Sigmoid colon (tissue), 4 donors: Measurements from ENCODE around the gene RGSL1.

ENCODE experiments used
- CTCF ChIP-seq, 4 experiments: fragments of 450-650 bp in 3 of 4; fragments of 200-600 bp in 1 of 4; IDR thresholded peaks; one replicate each; pipeline ENCODE4 v1.5.1; 2016 to 2019; ENCODE audit warnings: antibody characterized with exemption in 4 of 4, mild to moderate bottlenecking in 3 of 4, moderate library complexity in 2 of 4
- EP300 ChIP-seq, 4 donors: sonication (generic); formaldehyde crosslinking; IDR thresholded peaks; one replicate each; pipeline ENCODE4 v1.6.1; 2017; ENCODE audit warnings: antibody characterized with exemption in 4 of 4
- POLR2A ChIP-seq, 2 donors: fragments of 450-650 bp; IDR thresholded peaks; one replicate each; pipeline ENCODE4 v1.6.1; 2016; ENCODE audit warnings: antibody characterized with exemption in 2 of 2, mild to moderate bottlenecking in 2 of 2, moderate library complexity in 2 of 2
- POLR2AphosphoS5 ChIP-seq, 4 donors: sonication (generic); formaldehyde crosslinking; IDR thresholded peaks; one replicate each; pipeline ENCODE4 v1.6.1; 2017; ENCODE audit warnings: antibody characterized with exemption in 4 of 4

- TF ChIP-seq POLR2A (IDR thresholded peaks at IDR 0.05): no peak
- TF ChIP-seq CTCF (IDR thresholded peaks at IDR 0.05): no peak
- no peak for TF ChIP-seq POLR2AphosphoS5 (IDR thresholded peaks at IDR 0.05)
- TF ChIP-seq EP300 (IDR thresholded peaks at IDR 0.05): no peak
Observed at GRCh38 chr1:182575540-182576149, 125.7 kb downstream of the RGSL1 start.
